IMR-90 (cell line): Measurements from ENCODE around the gene UNC93B1. TPM values are rescaled to one million over a fixed set of nuclear protein-coding genes. Genes with fewer than 3 reads are reported as not detected.

Experiments
- ATAC-seq: fragments of 200-7000 bp; cut with Tn5 transposase; 2 replicates; pipeline ENCODE4 v1.9.1; 2020; ENCODE audit warnings: low read depth, mild to moderate bottlenecking, moderate library complexity
- BruUV-seq: library from RNA; stranded (reverse); fragments of 400-500 nt; replicated peaks from 2 replicates; lab custom pipeline; 2021; lab: Mats Ljungman, UMichigan
- CTCF ChIA-PET: fragments of 300-600 bp; formaldehyde crosslinking; extraction: SDS; loops from one replicate; lab custom pipeline; 2021; ENCODE audit warnings: antibody characterized with exemption; lab: Yijun Ruan, JAX
- POLR2A ChIA-PET: fragments of 300-600 bp; sonication (Branson Sonifier 250); formaldehyde crosslinking; loops from one replicate; lab custom pipeline; 2022; ENCODE audit warnings: antibody characterized with exemption; ENCODE audit not compliant: unreplicated experiment; lab: Charles Lee
- DNase-seq: peaks from one replicate; pipeline ENCODE4 v3.0.0; 2013
- H2AFZ ChIP-seq: replicated peaks from 2 replicates; pipeline ENCODE3; 2013; ENCODE audit warnings: low read length, mild to moderate bottlenecking; ENCODE audit not compliant: poor library complexity
- H2AK5ac ChIP-seq: 2 replicates; pipeline ENCODE4 v1.6.1; 2013; ENCODE audit warnings: low read depth, low read length, inconsistent platforms
- H2AK9ac ChIP-seq: replicated peaks from 2 replicates; pipeline ENCODE3; 2013; ENCODE audit warnings: mild to moderate bottlenecking, low read depth, low read length, moderate library complexity; ENCODE audit not compliant: poor library complexity
- H2BK120ac ChIP-seq: 2 replicates; pipeline ENCODE4 v1.6.1; 2013; ENCODE audit warnings: low read depth, low read length, inconsistent platforms
- H2BK15ac ChIP-seq: 3 replicates; pipeline ENCODE4 v1.6.1; 2013; ENCODE audit warnings: low read depth, low read length, inconsistent platforms
- H2BK20ac ChIP-seq: 2 replicates; pipeline ENCODE4 v1.6.1; 2013; ENCODE audit warnings: low read depth, mild to moderate bottlenecking, inconsistent platforms, low read length, moderate library complexity
- H2BK5ac ChIP-seq: 2 replicates; pipeline ENCODE4 v1.6.1; 2013; ENCODE audit warnings: mild to moderate bottlenecking, low read depth, low read length, inconsistent platforms; ENCODE audit not compliant: poor library complexity, severe bottlenecking
- H3K14ac ChIP-seq: replicated peaks from 2 replicates; pipeline ENCODE4 v1.6.1; 2013; ENCODE audit warnings: low read depth, low read length, inconsistent platforms
- H3K18ac ChIP-seq: 2 replicates; pipeline ENCODE4 v1.6.1; 2013; ENCODE audit warnings: low read depth, low read length, control low read depth
- H3K23ac ChIP-seq: 2 replicates; pipeline ENCODE4 v1.6.1; 2013; ENCODE audit warnings: low read depth, low read length, inconsistent platforms
- H3K27ac ChIP-seq: 2 replicates; pipeline ENCODE4 v1.5.1; 2013; ENCODE audit warnings: mild to moderate bottlenecking, control low read depth, low read length; ENCODE audit not compliant: insufficient read depth
- H3K27me3 ChIP-seq: 2 replicates; pipeline ENCODE4 v1.6.1; 2013; ENCODE audit warnings: low read length; ENCODE audit not compliant: control insufficient read depth, insufficient read depth
- H3K36me3 ChIP-seq: 2 replicates; pipeline ENCODE4 v1.6.1; 2013; ENCODE audit warnings: low read length, mixed read lengths; ENCODE audit not compliant: control insufficient read depth, insufficient read depth
- H3K4ac ChIP-seq: 2 replicates; pipeline ENCODE4 v1.6.1; 2013; ENCODE audit warnings: low read depth, low read length, inconsistent platforms
- H3K4me1 ChIP-seq: 2 replicates; pipeline ENCODE4 v1.6.1; 2013; ENCODE audit warnings: low read length, mixed read lengths; ENCODE audit not compliant: control insufficient read depth, insufficient read depth
- H3K4me2 ChIP-seq: 2 replicates; pipeline ENCODE4 v1.6.1; 2013; ENCODE audit warnings: low read depth, mild to moderate bottlenecking, control low read depth, low read length, moderate library complexity
- H3K4me3 ChIP-seq: 2 replicates; pipeline ENCODE4 v1.5.1; 2013; ENCODE audit warnings: low read depth, mild to moderate bottlenecking, control low read depth, low read length, moderate library complexity; ENCODE audit not compliant: insufficient read depth
- H3K56ac ChIP-seq: 2 replicates; pipeline ENCODE4 v1.6.1; 2013; ENCODE audit warnings: low read length, inconsistent platforms; ENCODE audit not compliant: insufficient read depth; ENCODE audit errors: extremely low read depth
- H3K79me1 ChIP-seq, 2 experiments: 2 replicates each; pipeline ENCODE4 v1.6.1; 2013; ENCODE audit warnings: low read length in 2 of 2, inconsistent platforms in 1 of 2, low read depth in 1 of 2
- H3K9ac ChIP-seq: 2 replicates; pipeline ENCODE4 v1.6.1; 2013; ENCODE audit warnings: low read depth, low read length, control low read depth
- H3K9me1 ChIP-seq: 2 replicates; pipeline ENCODE4 v1.6.1; 2013; ENCODE audit warnings: low read length, inconsistent platforms; ENCODE audit not compliant: insufficient read depth
- H3K9me3 ChIP-seq: 2 replicates; pipeline ENCODE4 v1.6.1; 2013; ENCODE audit warnings: low read length; ENCODE audit not compliant: control insufficient read depth, insufficient read depth
- H4K20me1 ChIP-seq: 2 replicates; pipeline ENCODE4 v1.6.1; 2013; ENCODE audit warnings: low read length, inconsistent platforms; ENCODE audit not compliant: insufficient read depth
- H4K5ac ChIP-seq: 2 replicates; pipeline ENCODE4 v1.6.1; 2013; ENCODE audit warnings: mild to moderate bottlenecking, low read depth, low read length, control low read depth
- H4K8ac ChIP-seq, 2 experiments: 2 replicates each; pipeline ENCODE4 v1.6.1; 2013; ENCODE audit warnings: low read depth in 2 of 2, low read length in 2 of 2, control low read depth in 1 of 2, inconsistent platforms in 1 of 2
- H4K91ac ChIP-seq: 2 replicates; pipeline ENCODE4 v1.6.1; 2013; ENCODE audit warnings: low read depth, low read length, inconsistent platforms; ENCODE audit not compliant: insufficient read depth
- BHLHE40 ChIP-seq: fragments of 150-350 bp; IDR thresholded peaks from 2 replicates; pipeline ENCODE4 v1.6.1; 2016; ENCODE audit warnings: mild to moderate bottlenecking, low read depth, low read length
- CEBPB ChIP-seq: IDR thresholded peaks from 2 replicates; pipeline ENCODE4 v1.6.1; 2012; ENCODE audit warnings: low read depth, low read length, improper control_type of control experiment
- CHD1 ChIP-seq: IDR thresholded peaks from 2 replicates; pipeline ENCODE4 v1.6.1; 2012; ENCODE audit warnings: low read depth, low read length, improper control_type of control experiment
- ELK1 ChIP-seq: fragments of 150-350 bp; IDR thresholded peaks from 2 replicates; pipeline ENCODE4 v1.6.1; 2016; ENCODE audit warnings: low read depth, mild to moderate bottlenecking, low read length, moderate library complexity, borderline replicate concordance
- FOS ChIP-seq: fragments of 150-350 bp; IDR thresholded peaks from 2 replicates; pipeline ENCODE4 v1.6.1; 2016; ENCODE audit warnings: low read depth, low read length
- MAFK ChIP-seq: IDR thresholded peaks from 2 replicates; pipeline ENCODE4 v1.6.1; 2012; ENCODE audit warnings: low read depth, low read length, improper control_type of control experiment
- MAZ ChIP-seq: IDR thresholded peaks from 2 replicates; pipeline ENCODE4 v1.6.1; 2012; ENCODE audit warnings: low read depth, mild to moderate bottlenecking, low read length, improper control_type of control experiment, moderate library complexity, borderline replicate concordance
- MXI1 ChIP-seq: IDR thresholded peaks from 2 replicates; pipeline ENCODE4 v1.6.1; 2012; ENCODE audit warnings: low read depth, mild to moderate bottlenecking, low read length, moderate library complexity, borderline replicate concordance
- NFE2L2 ChIP-seq: fragments of 150-350 bp; IDR thresholded peaks from 2 replicates; pipeline ENCODE4 v1.6.1; 2016; ENCODE audit warnings: low read depth, mild to moderate bottlenecking, low read length
- POLR2A ChIP-seq: IDR thresholded peaks from 2 replicates; pipeline ENCODE4 v1.6.1; 2012; ENCODE audit warnings: mild to moderate bottlenecking, low read depth, low read length
- RAD21 ChIP-seq: IDR thresholded peaks from 2 replicates; pipeline ENCODE4 v1.6.1; 2012; ENCODE audit warnings: low read length, improper control_type of control experiment
- RCOR1 ChIP-seq: IDR thresholded peaks from 2 replicates; pipeline ENCODE4 v1.6.1; 2012; ENCODE audit warnings: mild to moderate bottlenecking, low read length, improper control_type of control experiment; ENCODE audit not compliant: insufficient replicate concordance
- RFX5 ChIP-seq: IDR thresholded peaks from 2 replicates; pipeline ENCODE4 v1.8.0; 2012; ENCODE audit warnings: low read depth, mild to moderate bottlenecking, low read length, moderate library complexity
- USF2 ChIP-seq: fragments of 150-350 bp; IDR thresholded peaks from 2 replicates; pipeline ENCODE4 v1.6.1; 2017; ENCODE audit warnings: mild to moderate bottlenecking, antibody characterized with exemption, low read length, low read depth
- WGBS, 2 experiments: methylation state at CpG; one replicate each; pipeline versions ENCODE4 v1.1.5 to v1.1.7; 2013; ENCODE audit warnings: missing lambda C conversion rate in 2 of 2; ENCODE audit not compliant: insufficient read length in 1 of 2; ENCODE audit errors: extremely low coverage in 2 of 2; 5-methylcytosine and 5-hydroxymethylcytosine counted together
- dilution Hi-C: fragments of 300-500 bp; cut with HindIII; formaldehyde crosslinking; loops from one replicate; pipeline ENCODE4 v1.14.3; 2018; ENCODE audit warnings: low sequenced_read_pairs; ENCODE audit not compliant: unreplicated experiment
- in situ Hi-C: fragments of 300-500 bp; cut with MboI; formaldehyde crosslinking; loops from 3 replicates; pipeline ENCODE4 v1.14.3; 2019; ENCODE audit warnings: low sequenced_read_pairs, inconsistent platforms, mixed read lengths
- intact Hi-C: fragments of 100-400 bp; cut with micrococcal nuclease; formaldehyde crosslinking; loops from 2 replicates; pipeline ENCODE4 v1.10.0; 2022
- polyA plus RNA-seq, 3 experiments: library from polyadenylated mRNA; depleted of rRNA; stranded (reverse); fragments of >200 nt; gene quantifications; 2 replicates each; pipeline ENCODE4 v1.2.3, GENCODE V29; 2012; ENCODE audit warnings: low replicate concordance in 1 of 3
- total RNA-seq: library from RNA; depleted of rRNA; stranded (reverse); fragments of >200 nt; gene quantifications from 2 replicates; pipeline ENCODE4 v1.2.3, GENCODE V29; 2012
- TF ChIP-seq, protein P1 (sequence below): conservative IDR thresholded peaks from 2 replicates; pipeline ENCODE4 v1.5.1; 2012; ENCODE audit warnings: mild to moderate bottlenecking, low read depth, low read length, improper control_type of control experiment

Gene UNC93B1
- total and polyA plus RNA-seq, 2 of the 4 experiments (the other 2 are of a cell fraction), result 10.9 to 19.2 TPM

DNA sequence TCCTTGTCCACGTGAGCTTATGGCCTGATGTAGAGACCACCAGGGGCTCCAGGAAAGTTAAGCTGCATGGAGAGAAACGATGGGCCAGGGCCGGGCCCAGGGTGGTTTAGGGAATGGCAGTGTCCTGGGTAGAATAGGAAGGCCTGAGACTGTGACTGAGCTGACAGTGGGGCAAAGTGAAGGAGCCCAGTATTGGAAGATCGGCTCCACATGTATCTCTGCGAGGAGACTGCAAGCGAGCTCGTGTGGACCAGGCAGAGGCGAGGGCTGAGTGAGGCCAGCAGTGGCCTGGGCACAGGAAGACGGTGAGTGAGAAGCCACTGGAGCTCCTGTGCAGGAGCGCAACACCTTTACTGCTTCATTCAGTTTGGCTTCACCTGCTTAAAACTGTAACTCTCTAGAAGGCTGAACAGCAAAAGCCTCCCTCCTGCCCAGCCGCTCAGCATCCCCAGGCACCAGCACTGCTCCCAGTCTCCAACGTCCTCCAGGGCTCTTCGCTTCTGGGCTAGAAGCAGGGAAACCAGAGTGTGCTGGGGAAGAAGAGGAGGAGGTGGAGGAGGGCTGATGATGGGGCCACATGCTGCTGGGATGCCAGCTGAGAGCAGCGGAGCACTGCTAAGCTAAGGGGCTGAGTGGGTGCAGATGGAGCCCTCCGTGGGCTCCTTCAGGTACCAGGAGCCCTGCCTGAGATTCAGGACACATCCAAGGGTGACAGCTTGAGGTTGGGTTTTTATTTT lies 48.4 kb upstream of the UNC93B1 start:
- Histone ChIP-seq H3K27me3 (no peaks in the 10 kb centered on the region), H3K4me1 (no peaks in the 10 kb centered on the region), H4K5ac (no peak overlapping the region), H3K56ac (no peak overlapping the region), H2AK5ac (no peak overlapping the region), H2BK120ac (no peak overlapping the region), H3K27ac (no peak overlapping the region), H3K4me3 (no peak overlapping the region), H4K20me1 (no peaks in the 10 kb centered on the region; the same call in none of the 2 replicates), H3K79me1 (peaks cover 0 to 4% of the 10 kb centered on the region in 2 experiments; a peak in 2 of 4 replicates), H2BK15ac (no peak overlapping the region), H3K14ac (no peak overlapping the region), H3K9ac (no peak overlapping the region), H2BK5ac (no peak overlapping the region), H4K91ac (no peak overlapping the region), H3K18ac (no peak overlapping the region), H2AFZ (no peak overlapping the region), H3K4me2 (no peak overlapping the region), H4K8ac (no peak overlapping the region), H2BK20ac (no peak overlapping the region), H3K4ac (no peak overlapping the region), H3K9me3 (no peaks in the 10 kb centered on the region), H2AK9ac (no peak overlapping the region), H3K36me3 (peaks cover 48% of the 10 kb centered on the region), H3K9me1 (peaks cover 4% of the 10 kb centered on the region; the same call in 1 of the 2 replicates), H3K23ac (no peak overlapping the region)
- in situ Hi-C loops (no loop called here), intact Hi-C loops (no loop called here), dilution Hi-C loops (no loop called here)
- ATAC-seq (no peak), DNase-seq (no peak)
- BruUV-seq, result no TSS peak
- POLR2A ChIA-PET, result no interaction called here
- CTCF ChIA-PET, result interaction anchor here (0.6 to 1.4 kb wide), 2 partner anchors 10 to 355 kb away, joined by 3 read pairs; no protein-coding TSS in a partner anchor
- 95% methylated on average over 7 of the region's 15 CpGs; no CpG with 5 or more reads in 1 of the 2 experiments for WGBS, 2 experiments
- TF ChIP-seq POLR2A, result no peak
- TF ChIP-seq BHLHE40, result no peak
- TF ChIP-seq MAZ, result no peak
- no peak for TF ChIP-seq RCOR1
- TF ChIP-seq CHD1, result no peak
- TF ChIP-seq RFX5, result no peak
- TF ChIP-seq RAD21, result no peak
- TF ChIP-seq MAFK, result no peak
- TF ChIP-seq CEBPB, result no peak
- no peak for TF ChIP-seq FOS
- no peak for TF ChIP-seq ELK1
- TF ChIP-seq, protein P1, sequence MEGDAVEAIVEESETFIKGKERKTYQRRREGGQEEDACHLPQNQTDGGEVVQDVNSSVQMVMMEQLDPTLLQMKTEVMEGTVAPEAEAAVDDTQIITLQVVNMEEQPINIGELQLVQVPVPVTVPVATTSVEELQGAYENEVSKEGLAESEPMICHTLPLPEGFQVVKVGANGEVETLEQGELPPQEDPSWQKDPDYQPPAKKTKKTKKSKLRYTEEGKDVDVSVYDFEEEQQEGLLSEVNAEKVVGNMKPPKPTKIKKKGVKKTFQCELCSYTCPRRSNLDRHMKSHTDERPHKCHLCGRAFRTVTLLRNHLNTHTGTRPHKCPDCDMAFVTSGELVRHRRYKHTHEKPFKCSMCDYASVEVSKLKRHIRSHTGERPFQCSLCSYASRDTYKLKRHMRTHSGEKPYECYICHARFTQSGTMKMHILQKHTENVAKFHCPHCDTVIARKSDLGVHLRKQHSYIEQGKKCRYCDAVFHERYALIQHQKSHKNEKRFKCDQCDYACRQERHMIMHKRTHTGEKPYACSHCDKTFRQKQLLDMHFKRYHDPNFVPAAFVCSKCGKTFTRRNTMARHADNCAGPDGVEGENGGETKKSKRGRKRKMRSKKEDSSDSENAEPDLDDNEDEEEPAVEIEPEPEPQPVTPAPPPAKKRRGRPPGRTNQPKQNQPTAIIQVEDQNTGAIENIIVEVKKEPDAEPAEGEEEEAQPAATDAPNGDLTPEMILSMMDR, result no peak
- TF ChIP-seq USF2, result no peak
- TF ChIP-seq MXI1, result no peak
- no peak for TF ChIP-seq NFE2L2
